HCT116 (cell line): ENCODE measurements around the gene CCR6.

Experiments used
- POLR2A ChIP-seq: IDR thresholded peaks from 2 replicates; pipeline ENCODE4 v1.7.0; 2011; ENCODE audit warnings: borderline replicate concordance; ENCODE audit not compliant: insufficient read depth, insufficient read length; ENCODE audit errors: extremely low read depth
- TF ChIP-seq, protein P1 (sequence below), 3 experiments: fragments of 200-600 bp in 1 of 3; sonication (generic) in 1 of 3; IDR thresholded peaks in 2 of 3; conservative IDR thresholded peaks in 1 of 3; 2 replicates each; pipeline ENCODE4 v1.5.1; 2012 to 2017; ENCODE audit warnings: low read depth in 2 of 3, low read length in 2 of 3, antibody characterized with exemption in 1 of 3, borderline replicate concordance in 1 of 3, control low read depth in 1 of 3, mild to moderate bottlenecking in 1 of 3, mixed read lengths in 1 of 3, mixed run types in 1 of 3, moderate library complexity in 1 of 3; ENCODE audit not compliant: insufficient read depth in 1 of 3
- TF ChIP-seq, protein P2 (sequence below): IDR thresholded peaks from 2 replicates; pipeline ENCODE4 v1.6.1; 2012; ENCODE audit warnings: low read depth

DNA sequence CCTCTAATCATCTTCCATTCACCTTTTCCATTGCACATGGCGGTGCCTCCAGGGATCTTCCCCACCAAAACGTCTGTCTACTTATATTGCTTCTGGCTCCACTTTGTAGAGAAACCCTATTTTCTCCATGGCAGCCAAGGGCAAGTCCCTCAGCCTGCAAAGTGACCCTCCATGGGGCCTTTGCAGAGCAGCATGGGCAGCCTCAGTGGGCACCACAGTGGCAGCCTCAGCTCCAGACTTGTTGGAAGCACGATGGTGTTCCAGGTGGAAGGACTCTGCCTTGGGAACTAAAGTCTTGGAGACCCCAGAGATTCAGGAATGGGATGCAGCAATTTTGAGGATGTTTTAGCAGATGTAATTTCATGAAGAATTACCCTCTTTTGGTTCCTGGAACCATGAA, 18.5 kb upstream of the CCR6 start:
- TF ChIP-seq POLR2A, result no peak
- TF ChIP-seq, protein P1, sequence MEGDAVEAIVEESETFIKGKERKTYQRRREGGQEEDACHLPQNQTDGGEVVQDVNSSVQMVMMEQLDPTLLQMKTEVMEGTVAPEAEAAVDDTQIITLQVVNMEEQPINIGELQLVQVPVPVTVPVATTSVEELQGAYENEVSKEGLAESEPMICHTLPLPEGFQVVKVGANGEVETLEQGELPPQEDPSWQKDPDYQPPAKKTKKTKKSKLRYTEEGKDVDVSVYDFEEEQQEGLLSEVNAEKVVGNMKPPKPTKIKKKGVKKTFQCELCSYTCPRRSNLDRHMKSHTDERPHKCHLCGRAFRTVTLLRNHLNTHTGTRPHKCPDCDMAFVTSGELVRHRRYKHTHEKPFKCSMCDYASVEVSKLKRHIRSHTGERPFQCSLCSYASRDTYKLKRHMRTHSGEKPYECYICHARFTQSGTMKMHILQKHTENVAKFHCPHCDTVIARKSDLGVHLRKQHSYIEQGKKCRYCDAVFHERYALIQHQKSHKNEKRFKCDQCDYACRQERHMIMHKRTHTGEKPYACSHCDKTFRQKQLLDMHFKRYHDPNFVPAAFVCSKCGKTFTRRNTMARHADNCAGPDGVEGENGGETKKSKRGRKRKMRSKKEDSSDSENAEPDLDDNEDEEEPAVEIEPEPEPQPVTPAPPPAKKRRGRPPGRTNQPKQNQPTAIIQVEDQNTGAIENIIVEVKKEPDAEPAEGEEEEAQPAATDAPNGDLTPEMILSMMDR (IDR thresholded peaks at IDR 0.05 in 2 of 3, conservative IDR thresholded peaks at IDR 0.05 in 1 of 3; ENCODE audit: borderline replicate concordance in 1 of 3, insufficient read depth in 1 of 3, low read depth in 2 of 3, low read length in 2 of 3), result no peak
- TF ChIP-seq, protein P2, sequence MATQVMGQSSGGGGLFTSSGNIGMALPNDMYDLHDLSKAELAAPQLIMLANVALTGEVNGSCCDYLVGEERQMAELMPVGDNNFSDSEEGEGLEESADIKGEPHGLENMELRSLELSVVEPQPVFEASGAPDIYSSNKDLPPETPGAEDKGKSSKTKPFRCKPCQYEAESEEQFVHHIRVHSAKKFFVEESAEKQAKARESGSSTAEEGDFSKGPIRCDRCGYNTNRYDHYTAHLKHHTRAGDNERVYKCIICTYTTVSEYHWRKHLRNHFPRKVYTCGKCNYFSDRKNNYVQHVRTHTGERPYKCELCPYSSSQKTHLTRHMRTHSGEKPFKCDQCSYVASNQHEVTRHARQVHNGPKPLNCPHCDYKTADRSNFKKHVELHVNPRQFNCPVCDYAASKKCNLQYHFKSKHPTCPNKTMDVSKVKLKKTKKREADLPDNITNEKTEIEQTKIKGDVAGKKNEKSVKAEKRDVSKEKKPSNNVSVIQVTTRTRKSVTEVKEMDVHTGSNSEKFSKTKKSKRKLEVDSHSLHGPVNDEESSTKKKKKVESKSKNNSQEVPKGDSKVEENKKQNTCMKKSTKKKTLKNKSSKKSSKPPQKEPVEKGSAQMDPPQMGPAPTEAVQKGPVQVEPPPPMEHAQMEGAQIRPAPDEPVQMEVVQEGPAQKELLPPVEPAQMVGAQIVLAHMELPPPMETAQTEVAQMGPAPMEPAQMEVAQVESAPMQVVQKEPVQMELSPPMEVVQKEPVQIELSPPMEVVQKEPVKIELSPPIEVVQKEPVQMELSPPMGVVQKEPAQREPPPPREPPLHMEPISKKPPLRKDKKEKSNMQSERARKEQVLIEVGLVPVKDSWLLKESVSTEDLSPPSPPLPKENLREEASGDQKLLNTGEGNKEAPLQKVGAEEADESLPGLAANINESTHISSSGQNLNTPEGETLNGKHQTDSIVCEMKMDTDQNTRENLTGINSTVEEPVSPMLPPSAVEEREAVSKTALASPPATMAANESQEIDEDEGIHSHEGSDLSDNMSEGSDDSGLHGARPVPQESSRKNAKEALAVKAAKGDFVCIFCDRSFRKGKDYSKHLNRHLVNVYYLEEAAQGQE, result no peak
